HEK293T (cell line): ENCODE measurements around the gene SLC66A2.

Experiments used
- CTCF ChIA-PET: fragments of 350-600 bp; formaldehyde crosslinking; extraction: SDS; loops from one replicate; lab custom pipeline; 2021; ENCODE audit warnings: antibody characterized with exemption, inconsistent platforms; lab: Yijun Ruan, JAX
- POLR2A ChIA-PET: fragments of 350-600 bp; formaldehyde crosslinking; extraction: SDS; loops from one replicate; lab custom pipeline; 2020; ENCODE audit warnings: antibody characterized with exemption, inconsistent platforms; lab: Yijun Ruan, JAX
- DNase-seq: peaks from one replicate; pipeline ENCODE4 v3.0.0; 2012; ENCODE audit warnings: mixed read lengths; ENCODE audit errors: extremely low spot score
- ARNT ChIP-seq: fragments of 450-650 bp; IDR thresholded peaks from 2 replicates; pipeline ENCODE4 v1.6.1; 2017; ENCODE audit warnings: mild to moderate bottlenecking
- BHLHE40 ChIP-seq: fragments of 450-650 bp; IDR thresholded peaks from 2 replicates; pipeline ENCODE4 v1.6.1; 2016; ENCODE audit warnings: mild to moderate bottlenecking, moderate library complexity, borderline replicate concordance
- CTBP1 ChIP-seq: fragments of 450-650 bp; IDR thresholded peaks from 2 replicates; pipeline ENCODE4 v1.6.1; 2016; ENCODE audit warnings: borderline replicate concordance
- ELF4 ChIP-seq: fragments of 450-650 bp; IDR thresholded peaks from 2 replicates; pipeline ENCODE4 v1.6.1; 2017; ENCODE audit warnings: antibody characterized with exemption
- FOXA1 ChIP-seq: fragments of 450-650 bp; IDR thresholded peaks from 2 replicates; pipeline ENCODE4 v1.6.1; 2016; ENCODE audit warnings: mild to moderate bottlenecking
- FOXK2 ChIP-seq: fragments of 450-650 bp; IDR thresholded peaks from 2 replicates; pipeline ENCODE4 v1.6.1; 2016; ENCODE audit warnings: mild to moderate bottlenecking
- FOXM1 ChIP-seq: fragments of 450-650 bp; IDR thresholded peaks from 2 replicates; pipeline ENCODE4 v1.6.1; 2017; ENCODE audit warnings: mild to moderate bottlenecking, borderline replicate concordance
- HDGF ChIP-seq: fragments of 450-650 bp; IDR thresholded peaks from 2 replicates; pipeline ENCODE4 v1.6.1; 2017; ENCODE audit warnings: antibody characterized with exemption, borderline replicate concordance
- L3MBTL2 ChIP-seq: fragments of 450-650 bp; conservative IDR thresholded peaks from 2 replicates; pipeline ENCODE4 v1.6.1; 2016; ENCODE audit warnings: mild to moderate bottlenecking
- LEF1 ChIP-seq: fragments of 450-650 bp; IDR thresholded peaks from 2 replicates; pipeline ENCODE4 v1.6.1; 2017; ENCODE audit warnings: mild to moderate bottlenecking, borderline replicate concordance
- NFRKB ChIP-seq: fragments of 450-650 bp; IDR thresholded peaks from 2 replicates; pipeline ENCODE4 v1.6.1; 2016; ENCODE audit warnings: mild to moderate bottlenecking, moderate library complexity
- PKNOX1 ChIP-seq: fragments of 450-650 bp; IDR thresholded peaks from 2 replicates; pipeline ENCODE4 v1.6.1; 2016
- SP1 ChIP-seq: fragments of 450-650 bp; IDR thresholded peaks from 2 replicates; pipeline ENCODE4 v1.6.1; 2017
- SUZ12 ChIP-seq: fragments of 450-650 bp; IDR thresholded peaks from 2 replicates; pipeline ENCODE4 v1.6.1; 2016; ENCODE audit warnings: mild to moderate bottlenecking
- TARDBP ChIP-seq: fragments of 450-650 bp; IDR thresholded peaks from 2 replicates; pipeline ENCODE4 v1.6.1; 2016
- ZNF384 ChIP-seq: fragments of 450-650 bp; IDR thresholded peaks from 2 replicates; pipeline ENCODE4 v1.6.1; 2016

Gene SLC66A2

DNA sequence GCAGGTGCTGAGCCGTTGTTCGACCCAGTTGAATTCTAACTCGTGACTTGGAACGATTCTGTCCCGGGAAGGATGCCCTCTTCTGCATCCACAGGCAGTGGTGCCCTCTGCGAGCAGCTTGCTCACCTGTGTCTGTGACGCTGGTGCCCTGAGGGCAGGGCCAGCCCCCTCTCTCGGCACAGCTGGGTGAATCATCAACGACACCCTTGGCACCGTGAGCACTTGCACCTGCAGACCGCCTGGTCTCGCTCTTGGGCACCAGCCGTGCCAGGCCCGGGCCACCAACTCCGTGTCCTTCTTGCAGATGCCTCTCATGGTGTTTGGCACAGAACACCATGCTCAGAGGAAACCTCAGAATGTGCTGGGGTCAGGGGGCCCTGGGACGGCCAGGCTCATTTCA is 75.0 kb downstream of the SLC66A2 start:
- CTCF ChIA-PET = no interaction called here
- no peak for TF ChIP-seq CTBP1
- no peak for TF ChIP-seq BHLHE40
- TF ChIP-seq ARNT = no peak
- TF ChIP-seq NFRKB = no peak
- TF ChIP-seq LEF1 = no peak
- TF ChIP-seq FOXM1 = no peak
- no peak for TF ChIP-seq TARDBP
- TF ChIP-seq SP1 = no peak
- TF ChIP-seq ELF4 = no peak
- POLR2A ChIA-PET = no interaction called here
- no peak for DNase-seq

- CTCF ChIA-PET = no interaction called here
- POLR2A ChIA-PET = no interaction called here
- TF ChIP-seq ELF4 (no peak), ARNT (no peak), ZNF384 (no peak), TARDBP (no peak), LEF1 (no peak), FOXK2 (no peak), NFRKB (no peak), BHLHE40 (no peak), FOXA1 (no peak), SP1 (no peak), PKNOX1 (no peak), L3MBTL2 (no peak), FOXM1 (no peak), HDGF (no peak), SUZ12 (no peak)
- DNase-seq = no peak
These were observed 75.5 kb downstream of the SLC66A2 start for GRCh38 chr18:79875931-79876461.

DNA sequence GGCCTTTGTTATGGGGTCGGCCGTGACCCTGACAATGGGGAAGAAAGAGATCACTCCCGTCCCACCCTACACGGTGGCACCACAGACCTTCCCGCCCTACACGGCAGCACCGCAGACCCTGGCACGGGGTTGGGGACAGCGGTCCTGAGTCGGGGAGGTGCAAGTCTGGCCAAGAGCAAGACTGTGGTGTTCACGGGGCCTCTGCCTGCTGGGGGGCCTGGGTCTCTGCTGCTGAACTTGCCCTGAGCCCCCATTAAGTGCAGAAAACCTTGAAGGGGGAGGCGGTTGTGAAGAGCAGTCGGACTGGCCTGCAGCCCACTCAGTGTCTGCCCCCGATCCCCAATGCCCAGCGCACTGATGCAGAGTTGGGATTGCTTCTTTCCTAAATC is 75.9 kb downstream of the SLC66A2 start:
- POLR2A ChIA-PET = no interaction called here
- DNase-seq = no peak
- CTCF ChIA-PET = no interaction called here
- TF ChIP-seq FOXM1 (no peak), ELF4 (no peak), FOXA1 (no peak)

DNA sequence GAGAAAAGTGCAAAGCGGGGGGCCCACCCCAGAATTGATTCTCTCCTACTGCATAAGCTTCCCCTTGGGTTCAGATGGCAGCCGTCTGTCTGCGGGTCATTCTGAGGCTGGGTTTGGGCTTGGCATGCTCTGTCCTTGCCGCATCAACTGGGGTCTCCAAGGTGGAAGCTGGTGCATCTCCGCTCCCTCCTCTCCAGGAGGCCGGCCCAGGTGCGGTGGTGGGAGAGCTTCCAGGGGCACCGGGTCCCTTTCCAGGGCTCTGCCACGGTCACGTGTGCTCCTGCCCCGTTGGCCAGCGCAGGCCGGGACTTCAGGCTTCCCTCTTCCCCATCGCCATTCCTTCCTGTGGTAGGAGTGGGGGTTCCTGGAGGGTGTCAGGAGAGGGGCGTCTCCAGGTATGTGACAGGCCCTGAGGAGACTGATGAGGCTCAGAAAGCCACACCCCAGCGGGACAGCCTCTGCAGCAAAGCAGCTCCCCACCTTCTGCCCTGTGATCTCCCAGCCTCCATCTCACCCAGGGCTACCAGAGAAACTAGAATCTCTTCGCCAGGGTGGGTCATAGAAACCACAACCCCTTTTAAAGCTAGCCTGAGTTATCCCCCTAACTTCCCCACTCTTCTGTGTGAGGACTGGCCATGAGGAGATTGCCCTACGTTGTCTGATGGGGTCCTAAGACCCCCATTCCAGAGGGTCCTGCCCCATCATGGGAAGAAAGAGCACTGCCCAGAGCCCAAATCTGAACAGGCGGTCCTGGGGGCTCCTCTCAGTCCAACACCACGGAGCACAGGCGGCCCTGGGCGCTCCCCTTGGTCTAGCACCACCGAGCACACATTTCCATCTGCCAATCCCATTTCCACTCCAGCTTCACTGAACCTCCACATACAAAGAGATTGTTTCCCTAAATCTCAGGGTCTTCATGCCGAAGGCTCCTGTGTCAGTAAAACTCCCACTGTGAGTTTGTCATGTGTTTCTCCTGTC is 76.6 kb downstream of the SLC66A2 start:
- TF ChIP-seq ZNF384 (no peak), HDGF (no peak)
- CTCF ChIA-PET = no interaction called here
- POLR2A ChIA-PET = no interaction called here

GRCh38 chr18:79873449-79874110 is 77.9 kb downstream of the SLC66A2 start:
- TF ChIP-seq FOXM1 = no peak
- no peak for TF ChIP-seq FOXA1
- TF ChIP-seq SP1 = no peak
- TF ChIP-seq CTBP1 = no peak
- no peak for TF ChIP-seq BHLHE40
- TF ChIP-seq TARDBP = no peak
- no peak for TF ChIP-seq ELF4
- TF ChIP-seq SUZ12 = no peak
- TF ChIP-seq HDGF = no peak
- TF ChIP-seq L3MBTL2 = no peak
- TF ChIP-seq PKNOX1 = no peak
- no peak for TF ChIP-seq ARNT
- no peak for TF ChIP-seq NFRKB
- TF ChIP-seq FOXK2 = no peak
- no peak for TF ChIP-seq LEF1
- TF ChIP-seq ZNF384 = no peak
- POLR2A ChIA-PET = no interaction called here
- CTCF ChIA-PET = no interaction called here
- DNase-seq = no peak

More for the DNA sequence above, 76.6 kb downstream of the SLC66A2 start:
- no peak for DNase-seq

DNA sequence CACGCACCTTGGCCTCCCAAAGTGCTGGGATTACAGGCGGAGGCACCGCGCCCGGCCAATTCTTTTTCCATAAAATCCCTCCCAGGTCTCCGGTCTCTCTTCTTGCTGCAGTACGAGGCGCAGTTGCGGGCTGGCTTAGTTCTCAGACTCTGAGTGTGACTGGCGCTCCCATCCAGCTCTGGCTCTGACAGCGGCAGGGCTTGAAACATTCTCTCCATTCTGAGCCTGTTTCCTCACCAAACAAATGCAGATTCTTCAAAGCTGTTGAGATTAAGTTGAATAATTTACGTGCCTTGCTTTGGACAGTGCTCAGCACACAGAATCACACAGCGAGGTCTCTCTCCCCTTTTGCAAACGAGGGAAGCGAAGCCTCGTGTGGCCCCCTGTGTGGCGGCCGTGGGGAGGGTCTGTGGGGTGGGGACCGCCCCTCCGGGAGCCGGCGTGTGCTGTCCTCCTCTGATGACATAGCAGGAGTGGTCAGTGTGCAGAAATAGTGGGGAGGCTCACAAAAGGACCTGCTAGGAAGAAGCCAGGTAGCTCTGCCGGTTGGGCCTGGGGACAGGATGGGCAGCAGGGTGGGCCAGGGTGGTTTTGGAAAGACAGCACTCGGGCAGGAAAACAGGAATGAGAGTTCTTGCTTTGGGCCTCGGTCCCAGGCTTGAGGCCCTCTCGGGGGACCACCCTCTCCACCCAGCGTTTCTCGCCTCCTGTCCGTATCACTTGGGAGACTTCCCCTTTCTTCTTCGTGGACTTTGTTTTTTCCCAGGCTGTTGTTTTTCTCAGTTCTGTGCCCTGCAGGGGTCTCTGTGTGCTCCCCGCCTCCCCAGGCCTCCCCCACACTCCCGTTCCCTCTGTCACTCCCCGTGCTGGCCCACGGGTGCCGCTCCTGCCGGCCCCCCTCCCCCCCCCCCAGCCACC is 78.7 kb downstream of the SLC66A2 start:
- DNase-seq = no peak
- ChIA-PET POLR2A (no interaction called here), CTCF (no interaction called here)
- TF ChIP-seq CTBP1 (no peak), FOXA1 (no peak), L3MBTL2 (no peak), FOXK2 (no peak), ZNF384 (no peak), SUZ12 (no peak), FOXM1 (no peak), NFRKB (no peak), SP1 (no peak), LEF1 (no peak)
